Activated effector memory CD4-positive, alpha-beta T cell treated with anti-CD3 and anti-CD28 coated beads, Interleukin-2, amount 50 U/mL, for 16 hours (primary cell): ENCODE results near the gene GIPC1.

ENCODE experiments used
- DNase-seq: peaks from one replicate; pipeline ENCODE4 v3.0.0-alpha.2; 2020

GIPC1 gene

DNA sequence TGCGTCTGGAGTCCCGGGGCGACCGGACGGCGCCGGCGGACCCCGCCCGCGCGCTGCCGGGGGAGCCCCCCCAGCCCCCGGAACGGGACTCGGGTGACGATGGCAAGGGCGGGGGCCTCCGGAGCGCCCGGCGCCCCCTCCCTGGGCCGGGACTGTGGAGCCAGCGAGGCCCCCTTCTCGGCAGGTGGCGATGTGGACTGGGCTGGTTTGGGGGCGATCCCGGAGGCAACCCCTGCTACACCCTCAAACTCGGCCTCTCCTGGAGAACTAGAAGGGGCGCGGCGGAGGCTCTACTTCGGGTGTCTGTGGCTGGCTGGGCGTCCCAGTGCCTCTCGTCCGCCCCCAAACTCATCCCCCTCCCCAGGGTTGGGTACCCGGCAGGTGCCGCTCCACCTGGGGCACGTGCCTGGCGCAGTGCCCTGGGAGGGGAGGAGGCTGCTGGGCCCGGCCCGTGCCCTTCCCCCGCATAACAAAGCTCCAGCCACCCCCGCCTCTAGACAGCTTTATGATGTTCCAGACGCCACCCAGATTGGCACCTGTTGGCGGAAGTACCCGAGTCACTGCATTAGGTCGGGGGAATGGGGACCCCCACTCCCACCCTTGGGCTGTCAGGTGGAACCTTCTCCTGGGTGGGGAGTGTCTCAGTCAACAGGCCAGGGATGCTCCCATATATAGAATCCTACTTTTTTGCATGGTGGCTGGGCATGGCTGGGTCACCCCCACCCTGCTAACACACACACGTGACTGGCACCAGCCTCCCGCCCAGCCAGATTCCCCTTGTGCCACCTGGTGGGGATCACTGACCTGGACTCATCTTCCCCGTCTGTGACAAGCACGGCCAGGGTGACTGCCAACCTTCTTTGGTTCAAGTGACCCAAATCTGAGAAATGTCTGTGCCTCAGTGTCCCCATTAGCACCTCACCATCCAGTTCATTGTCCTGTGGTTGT is 62.1 kb downstream of the GIPC1 start:
- DNase-seq = peak; percentile 80

DNA sequence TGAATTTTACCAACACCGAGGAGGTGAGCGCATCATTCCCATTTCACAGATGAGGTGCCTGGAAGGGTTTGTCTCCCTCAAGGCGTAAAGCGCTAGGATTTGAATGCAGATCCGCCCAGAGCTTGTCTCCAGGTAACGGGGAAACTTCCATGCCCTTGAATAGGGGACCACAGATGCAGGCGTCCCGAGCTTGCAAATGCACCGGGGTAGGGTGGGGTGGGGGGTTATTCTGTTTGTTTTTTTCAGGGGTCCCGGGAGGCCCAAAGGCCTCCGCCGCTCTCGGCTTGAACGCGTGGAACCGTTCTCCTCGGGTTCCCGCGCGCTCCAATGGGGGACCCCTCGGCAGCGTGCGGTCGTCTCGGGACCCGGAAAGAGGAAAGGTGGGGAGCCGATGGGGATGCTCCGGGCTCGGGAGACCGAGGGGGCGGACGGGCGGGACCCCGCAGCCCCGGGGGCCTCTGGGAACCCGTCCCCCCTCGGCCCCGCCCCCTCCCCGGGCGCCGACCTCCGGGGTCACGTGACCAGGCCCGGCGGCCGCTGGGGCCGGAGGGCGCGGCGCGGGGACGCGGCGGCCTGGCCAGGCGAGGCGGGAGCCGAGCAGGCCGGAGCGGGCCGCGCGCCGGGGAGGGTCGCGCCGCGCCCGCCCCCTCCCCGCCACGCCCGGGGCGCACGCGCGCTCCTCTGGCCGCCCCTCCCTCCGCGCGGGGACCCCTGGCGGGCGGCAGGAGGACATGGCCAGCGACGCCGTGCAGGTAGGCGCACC is 63.0 kb downstream of the GIPC1 start, which contains the start of gene PKN1:
Gene PKN1 (plus strand): TSS at position 516 of the 763 bp plus-strand sequence. CDS start 216 bp downstream, at position 732.
- DNase-seq = peak; percentile 83

DNA sequence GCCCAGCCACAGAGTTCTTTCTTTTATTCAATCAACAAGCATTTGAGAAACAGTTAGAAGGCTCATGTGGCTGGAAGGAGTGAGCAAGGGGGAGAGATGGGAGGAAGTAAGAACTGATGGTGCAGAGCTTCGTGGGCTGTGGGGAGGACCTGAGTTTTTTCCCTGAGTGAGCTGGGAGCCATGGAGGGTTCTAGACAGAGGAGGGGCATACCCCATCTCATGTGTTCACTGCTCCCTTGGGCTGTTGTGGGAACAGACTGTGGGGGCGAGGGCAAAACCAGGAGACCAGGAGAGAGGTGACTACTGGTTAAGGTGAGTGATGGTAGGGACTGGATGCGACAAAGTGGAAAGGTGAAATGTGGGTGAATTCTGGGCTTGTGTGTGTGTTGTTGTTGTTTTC is 65.2 kb downstream of the GIPC1 start:
- DNase-seq = no peak

DNA sequence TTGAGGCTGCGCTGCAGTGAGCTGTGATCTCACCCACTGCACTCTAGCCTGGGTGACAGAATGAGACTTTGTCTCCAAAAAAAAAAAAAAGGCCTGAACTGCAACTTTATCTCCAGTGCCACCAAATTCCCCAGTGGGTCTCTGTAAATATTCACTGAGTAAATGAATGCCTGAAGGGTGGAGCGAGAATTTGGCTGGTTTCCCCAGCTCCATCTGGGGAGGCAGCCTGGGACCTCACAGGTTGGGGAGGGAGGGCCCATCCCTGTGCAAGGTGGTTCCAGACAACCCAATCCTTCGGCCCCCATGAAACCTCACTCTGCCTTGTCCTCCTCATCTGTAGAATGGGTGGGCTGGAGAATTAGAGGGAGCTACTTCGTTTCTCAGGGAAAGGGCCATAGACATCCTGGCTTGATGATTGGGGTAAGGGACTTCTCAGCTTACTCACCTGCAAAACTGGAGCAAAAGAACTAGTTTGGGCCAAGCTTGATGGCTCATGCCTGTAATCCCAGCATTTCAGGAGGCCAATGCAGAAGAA is 67.0 kb downstream of the GIPC1 start:
- DNase-seq = no peak
